Thymus (tissue), 11 donors: Measurements from ENCODE around the gene ARPIN. TPM values are rescaled to one million over a fixed set of nuclear protein-coding genes. Genes with fewer than 3 reads are reported as not detected.

ENCODE experiments used
- DNase-seq, 9 donors: peaks; one replicate each; pipeline ENCODE4 v3.0.0-alpha.2; 2013; ENCODE audit warnings: low spot score in 9 of 9, low read depth in 6 of 9, missing footprints in 1 of 9
- H3K27ac ChIP-seq, 2 donors: one replicate each; pipeline ENCODE4 v1.5.1; 2013; ENCODE audit warnings: control low read depth in 1 of 2, low read depth in 1 of 2, low read length in 1 of 2, mild to moderate bottlenecking in 1 of 2, moderate library complexity in 1 of 2
- H3K27me3 ChIP-seq, 2 donors: one replicate each; pipeline ENCODE4 v1.5.1; 2013; ENCODE audit warnings: low read length in 1 of 2; ENCODE audit not compliant: control insufficient read depth in 2 of 2, insufficient read depth in 1 of 2
- H3K36me3 ChIP-seq, 2 donors: one replicate each; pipeline ENCODE4 v1.5.1; 2013; ENCODE audit warnings: low read length in 1 of 2, mild to moderate bottlenecking in 1 of 2, moderate library complexity in 1 of 2; ENCODE audit not compliant: control insufficient read depth in 2 of 2, insufficient read depth in 2 of 2
- H3K4me1 ChIP-seq, 2 donors: one replicate each; pipeline ENCODE4 v1.5.1; 2013; ENCODE audit warnings: low read length in 2 of 2; ENCODE audit not compliant: control insufficient read depth in 2 of 2, insufficient read depth in 2 of 2
- H3K4me3 ChIP-seq, 2 donors: one replicate each; pipeline ENCODE4 v1.5.1; 2013; ENCODE audit warnings: low read length in 2 of 2, control low read depth in 1 of 2, mild to moderate bottlenecking in 1 of 2
- H3K9me3 ChIP-seq, 2 donors: one replicate each; pipeline ENCODE4 v1.5.1; 2013; ENCODE audit warnings: low read length in 1 of 2, mild to moderate bottlenecking in 1 of 2; ENCODE audit not compliant: control insufficient read depth in 2 of 2, insufficient read depth in 1 of 2
- WGBS: extraction: QIAGEN DNeasy Blood & Tissue Kit; methylation state at CpG from one replicate; pipeline ENCODE4 v1.1.7; 2013; 5-methylcytosine and 5-hydroxymethylcytosine counted together
- polyA plus RNA-seq: library from polyadenylated mRNA; stranded (reverse); fragments of 200-250 nt; gene quantifications from one replicate; pipeline ENCODE4 v1.2.3, GENCODE V29; 2013
- total RNA-seq: library from RNA; stranded (reverse); fragments of 120-200 nt; gene quantifications from one replicate; pipeline ENCODE4 v1.2.4, GENCODE V29; 2013
- donor health status: healthy.

Gene ARPIN
- total and polyA plus RNA-seq, 2 donors: 2.7 to 7.8 TPM

DNA sequence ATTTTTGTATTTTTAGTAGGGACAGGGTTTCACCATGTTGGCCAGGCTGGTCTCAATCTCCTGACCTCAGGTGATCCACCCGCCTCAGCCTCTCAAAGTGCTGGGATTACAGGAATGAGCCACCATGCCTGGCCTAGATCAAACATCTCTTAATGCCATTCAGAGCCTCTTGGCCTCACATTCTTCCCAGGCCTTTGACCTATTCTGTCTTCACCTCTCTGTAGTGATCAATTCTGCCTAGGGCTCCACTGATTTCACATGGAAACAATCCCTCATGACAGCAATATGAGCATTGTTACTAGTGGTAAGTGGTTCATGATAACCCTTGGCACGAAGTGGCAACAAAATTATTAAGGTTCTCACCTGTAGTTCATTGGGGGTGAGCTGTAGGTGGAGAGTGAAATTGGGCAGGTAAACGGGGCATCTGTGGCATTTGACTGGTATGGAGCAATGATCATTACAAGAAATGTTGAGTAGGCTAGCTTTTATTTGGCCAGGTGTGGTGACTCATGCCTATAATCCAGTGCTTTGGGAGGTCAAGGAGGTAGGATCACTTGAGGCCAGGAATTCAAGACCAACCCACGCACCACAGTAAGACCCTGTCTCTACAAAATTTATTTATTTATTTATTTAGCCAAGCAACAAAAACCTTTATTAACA, 4.8 kb upstream of the ARPIN start:
- Histone ChIP-seq H3K9me3 (no peaks in the 10 kb centered on the region), H3K4me1 (peaks cover 0 to 9% of the 10 kb centered on the region in 2 donors), H3K36me3 (no peaks in the 10 kb centered on the region), H3K27ac (no peak overlapping the region), H3K27me3 (peaks cover 11 to 14% of the 10 kb centered on the region in 2 donors), H3K4me3 (no peak overlapping the region)
- DNase-seq: no peak
- 95% methylated on average over 4 of the region's 4 CpGs for WGBS

DNA sequence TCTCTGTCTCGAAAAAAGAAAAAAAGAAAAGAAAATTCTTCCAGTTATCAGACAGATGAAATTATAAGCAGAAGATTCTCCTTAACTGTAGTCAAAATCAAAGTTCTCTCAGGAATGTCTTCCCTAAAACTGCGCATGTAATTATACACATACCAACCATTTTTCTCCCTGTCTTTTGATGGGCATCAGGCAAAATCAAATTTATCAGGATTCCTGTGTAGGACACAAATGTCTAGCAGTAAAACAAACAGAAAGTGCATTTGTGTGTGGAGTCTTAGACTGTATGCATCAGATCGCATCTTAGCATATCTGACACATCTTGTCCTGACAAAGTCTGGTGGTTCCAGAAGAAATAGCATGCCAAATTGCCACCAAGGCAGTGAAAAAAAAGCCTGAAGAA, 3.9 kb upstream of the ARPIN start:
- H3K36me3 ChIP-seq: no peaks in the 10 kb centered on the region
- 72% methylated on average over 3 of the region's 3 CpGs for WGBS
- no peak for DNase-seq
- no peak overlapping the region for H3K4me3 ChIP-seq
- H3K27me3 ChIP-seq: peaks cover 17 to 23% of the 10 kb centered on the region in 2 donors
- peaks cover 0 to 9% of the 10 kb centered on the region in 2 donors for H3K4me1 ChIP-seq
- no peaks in the 10 kb centered on the region for H3K9me3 ChIP-seq
- no peak overlapping the region for H3K27ac ChIP-seq

DNA sequence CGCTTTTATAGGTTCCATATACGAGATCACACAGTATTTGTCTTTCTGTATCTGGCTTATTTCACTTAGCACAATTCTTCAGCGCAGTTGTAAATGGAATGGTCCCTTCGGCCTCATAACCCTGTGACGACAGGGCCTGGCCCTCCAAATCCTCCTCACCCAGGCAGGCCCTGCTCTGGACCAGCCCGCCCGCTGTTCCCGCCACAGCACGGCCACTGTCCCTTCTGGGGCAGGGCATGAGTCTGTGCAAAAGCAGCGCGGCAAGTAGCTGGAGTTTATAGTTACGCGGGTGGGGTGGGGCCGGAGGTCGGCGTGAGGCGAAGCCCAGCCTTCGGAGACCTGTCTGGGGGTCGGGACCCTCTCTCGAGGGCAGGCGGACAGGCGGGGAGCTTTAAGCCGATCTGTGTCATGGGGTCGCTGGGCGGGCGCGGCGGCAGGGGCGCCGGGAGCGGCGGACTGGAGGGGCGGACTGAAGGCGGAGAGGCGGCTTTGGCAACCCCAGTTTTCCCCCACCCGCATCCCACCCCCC, 543 bp downstream of the ARPIN start:
- Histone ChIP-seq H3K9me3 (no peaks in the 10 kb centered on the region), H3K27ac (peak overlapping the region; percentile 3 to 55), H3K27me3 (peaks cover 17 to 39% of the 10 kb centered on the region in 2 donors), H3K4me3 (peak overlapping the region; percentile 16 to 55), H3K36me3 (no peaks in the 10 kb centered on the region), H3K4me1 (peaks cover 0 to 9% of the 10 kb centered on the region in 2 donors)
- DNase-seq: no peak
- 25% methylated on average over 36 of the region's 36 CpGs for WGBS

DNA sequence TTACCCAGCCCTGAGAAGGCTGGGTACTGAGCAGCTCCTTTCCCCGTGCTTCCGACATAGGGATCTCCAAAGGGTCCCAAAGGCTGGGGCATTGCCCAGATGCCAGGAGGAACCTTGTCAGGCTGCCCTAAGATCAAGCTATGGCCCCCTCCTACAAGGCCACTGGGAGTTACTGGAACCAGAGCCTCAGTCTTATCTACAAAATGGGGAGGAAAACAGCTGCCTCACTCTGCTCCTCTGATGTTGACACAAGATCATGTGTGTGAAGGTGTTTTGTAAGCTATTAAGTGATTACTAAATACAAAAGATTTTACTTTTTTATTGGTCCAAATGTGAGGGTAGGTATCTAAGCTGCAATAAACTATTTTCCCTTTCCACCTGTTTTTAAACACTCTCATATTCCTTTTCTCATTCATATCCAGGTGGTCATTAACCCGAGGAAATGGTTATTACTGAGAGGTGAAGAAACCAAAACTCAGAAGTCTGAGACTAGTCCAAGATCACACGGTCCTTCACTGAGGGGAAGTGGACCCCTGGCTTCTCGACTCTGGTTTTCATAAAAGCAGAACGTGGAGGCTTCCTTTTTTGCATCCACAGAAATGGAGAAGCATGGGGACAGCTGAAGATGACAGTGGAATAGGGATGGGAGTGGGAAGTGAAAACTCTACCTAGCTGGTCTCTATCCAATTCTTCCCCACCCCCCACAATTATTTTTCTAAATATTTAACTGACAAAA, 1.7 kb downstream of the ARPIN start:
- 55% methylated on average over 6 of the region's 6 CpGs for WGBS
- Histone ChIP-seq H3K36me3 (no peaks in the 10 kb centered on the region), H3K9me3 (no peaks in the 10 kb centered on the region), H3K27ac (no peak overlapping the region), H3K4me3 (no peak overlapping the region), H3K27me3 (peaks cover 17 to 39% of the 10 kb centered on the region in 2 donors), H3K4me1 (peaks cover 0 to 9% of the 10 kb centered on the region in 2 donors)
- peak in 1 of 9 donors; percentile 15 for DNase-seq

DNA sequence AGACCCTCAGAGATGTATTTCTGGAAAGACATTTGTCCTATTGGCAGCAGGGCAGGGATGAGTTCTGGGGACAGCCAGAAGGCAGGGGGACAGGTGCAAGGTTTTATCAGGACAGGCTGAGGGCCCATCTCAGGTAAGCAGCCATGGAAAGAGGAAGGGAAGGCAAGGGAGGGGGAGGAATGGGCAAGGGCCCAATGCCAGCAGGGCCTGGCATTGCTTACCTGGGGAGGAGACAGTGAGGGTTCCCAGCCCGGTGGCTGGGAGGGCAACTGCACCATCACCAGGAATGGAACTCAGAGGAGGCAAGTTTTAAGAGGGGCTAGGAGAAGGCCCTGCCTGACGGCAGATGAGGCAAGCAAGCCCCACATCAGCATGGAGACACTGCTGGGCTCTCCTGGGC, 3.1 kb downstream of the ARPIN start:
- no peaks in the 10 kb centered on the region for H3K9me3 ChIP-seq
- WGBS: 46% methylated on average over 2 of the region's 2 CpGs

DNA sequence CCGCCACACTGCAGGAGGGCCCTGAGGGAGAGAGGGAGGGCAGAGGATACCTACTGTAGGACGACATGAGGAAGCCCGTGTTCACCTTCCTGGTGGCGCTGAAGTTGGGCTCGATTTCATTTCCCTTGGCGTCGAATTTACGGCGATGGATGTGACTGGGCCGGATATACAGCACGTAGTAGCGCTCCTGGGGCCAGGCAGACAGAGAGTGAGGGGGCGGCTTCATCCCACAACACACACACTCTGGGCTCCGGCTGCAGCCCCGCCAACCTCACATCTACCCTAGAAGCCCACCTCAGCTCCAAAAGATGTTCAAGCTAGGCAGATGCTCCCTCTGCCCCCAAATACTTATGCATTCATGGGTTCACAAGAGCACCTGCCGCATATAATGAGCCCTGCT, 4.5 kb downstream of the ARPIN start:
- peaks cover 12 to 31% of the 10 kb centered on the region in 2 donors for H3K27me3 ChIP-seq
- no peak overlapping the region for H3K4me3 ChIP-seq
- H3K4me1 ChIP-seq: peaks cover 0 to 5% of the 10 kb centered on the region in 2 donors
- no peaks in the 10 kb centered on the region for H3K36me3 ChIP-seq
- DNase-seq: no peak
- 94% methylated on average over 16 of the region's 16 CpGs for WGBS
- H3K27ac ChIP-seq: no peak overlapping the region
- H3K9me3 ChIP-seq: no peaks in the 10 kb centered on the region

More for the DNA sequence above, 3.1 kb downstream of the ARPIN start:
- no peaks in the 10 kb centered on the region for H3K36me3 ChIP-seq
- H3K27me3 ChIP-seq: peaks cover 17 to 38% of the 10 kb centered on the region in 2 donors
- H3K27ac ChIP-seq: no peak overlapping the region
- H3K4me1 ChIP-seq: peaks cover 0 to 9% of the 10 kb centered on the region in 2 donors
- no peak for DNase-seq
- no peak overlapping the region for H3K4me3 ChIP-seq

DNA sequence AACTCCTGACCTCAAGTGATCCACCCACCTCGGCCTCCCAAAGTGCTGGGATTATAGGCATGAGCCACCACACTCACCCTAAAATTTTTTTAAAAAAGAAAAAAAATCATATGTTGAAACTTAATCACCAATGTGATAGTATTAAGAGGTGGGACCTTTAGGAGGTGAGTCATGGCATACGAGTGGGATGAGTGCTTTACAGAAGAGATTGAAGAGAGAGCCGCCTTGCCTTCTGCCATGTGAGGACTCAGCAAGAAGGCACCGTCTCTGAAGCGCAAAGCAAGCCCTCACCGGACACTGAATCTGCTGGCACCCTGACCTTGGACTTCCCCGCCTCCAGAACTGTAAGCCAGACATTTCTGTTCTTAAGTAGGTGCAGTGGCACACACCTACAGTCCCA, 5.5 kb downstream of the ARPIN start:
- no peaks in the 10 kb centered on the region for H3K36me3 ChIP-seq
- no peak overlapping the region for H3K4me3 ChIP-seq
- peaks cover 2 to 22% of the 10 kb centered on the region in 2 donors for H3K27me3 ChIP-seq
- no peaks in the 10 kb centered on the region for H3K4me1 ChIP-seq
- H3K27ac ChIP-seq: no peak overlapping the region
- 97% methylated on average over 7 of the region's 7 CpGs for WGBS
- no peaks in the 10 kb centered on the region for H3K9me3 ChIP-seq
- no peak for DNase-seq

DNA sequence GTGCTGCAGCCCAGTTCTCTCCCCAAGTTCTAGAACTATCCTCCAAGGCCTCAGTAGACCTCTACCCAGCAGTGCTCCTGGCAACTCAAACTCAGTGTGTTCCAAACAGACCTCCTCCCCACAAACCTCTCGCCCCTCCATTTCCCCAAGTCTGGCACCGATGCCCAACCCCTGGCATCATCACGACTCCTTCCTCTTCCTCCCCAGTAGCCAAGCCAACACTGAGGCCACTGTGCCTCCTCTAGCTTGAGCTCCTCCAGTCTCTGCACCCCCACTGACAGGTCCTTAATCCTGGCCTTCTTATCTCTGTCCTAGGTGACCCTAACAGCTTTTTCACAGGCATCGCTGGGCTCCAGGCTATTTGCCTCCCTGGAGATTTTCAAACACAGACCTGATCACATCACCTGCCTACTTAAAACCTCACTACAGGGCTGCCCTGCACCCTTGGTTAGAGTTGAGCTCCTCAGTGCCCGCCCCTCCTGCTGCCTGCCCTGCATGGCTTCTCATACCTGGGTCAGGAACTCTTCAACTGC, 6.8 kb downstream of the ARPIN start:
- Histone ChIP-seq H3K4me1 (no peaks in the 10 kb centered on the region), H3K4me3 (no peak overlapping the region), H3K36me3 (no peaks in the 10 kb centered on the region), H3K9me3 (no peaks in the 10 kb centered on the region), H3K27ac (no peak overlapping the region), H3K27me3 (peaks cover 0 to 8% of the 10 kb centered on the region in 2 donors)
- 97% methylated on average over 5 of the region's 5 CpGs for WGBS
- no peak for DNase-seq

DNA sequence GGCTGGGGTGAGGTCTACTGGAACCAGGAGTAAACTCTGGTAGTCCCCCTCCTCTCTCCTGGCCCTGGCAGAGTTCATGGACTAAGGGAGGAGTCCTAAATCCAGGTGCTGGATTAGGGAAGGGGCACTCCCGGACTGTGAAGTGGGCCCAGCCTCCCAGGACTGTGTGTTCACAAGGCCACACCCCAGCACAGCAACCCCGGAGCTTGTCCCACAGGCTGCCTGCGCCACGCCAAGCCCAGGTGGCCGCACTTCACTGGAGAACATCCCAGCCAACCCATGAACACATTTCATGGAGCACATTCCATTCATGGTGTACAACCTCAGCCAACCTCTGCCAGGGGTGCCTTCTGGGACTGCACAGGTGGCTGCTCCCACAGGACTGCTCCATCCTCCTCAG, 8.2 kb downstream of the ARPIN start:
- no peak for DNase-seq
- no peak overlapping the region for H3K27ac ChIP-seq
- H3K27me3 ChIP-seq: no peaks in the 10 kb centered on the region
- WGBS: 98% methylated on average over 5 of the region's 5 CpGs
- no peak overlapping the region for H3K4me3 ChIP-seq
- H3K36me3 ChIP-seq: no peaks in the 10 kb centered on the region
- no peaks in the 10 kb centered on the region for H3K4me1 ChIP-seq
- H3K9me3 ChIP-seq: no peaks in the 10 kb centered on the region
